Neural progenitor cell (in vitro differentiated cells): ENCODE data around the gene PODN. TPM values are rescaled to one million over a fixed set of nuclear protein-coding genes. Genes with fewer than 3 reads are reported as not detected.

Source experiments
- DNase-seq: peaks from one replicate; pipeline ENCODE4 v3.0.0-alpha.2; 2016; ENCODE audit warnings: low spot score
- H2AFZ ChIP-seq: fragments of 200-600 bp; sonication (generic); replicated peaks from 2 replicates; pipeline ENCODE4 v1.6.1; 2016; ENCODE audit warnings: antibody characterized with exemption
- H3F3A ChIP-seq: fragments of 200-600 bp; sonication (generic); 2 replicates; pipeline ENCODE4 v1.6.1; 2016; ENCODE audit warnings: antibody characterized with exemption, low read depth
- H3K27ac ChIP-seq: fragments of 200-600 bp; sonication (generic); 2 replicates; pipeline ENCODE4 v1.5.1; 2016; ENCODE audit warnings: mild to moderate bottlenecking
- H3K27me3 ChIP-seq: fragments of 200-600 bp; sonication (generic); 2 replicates; pipeline ENCODE4 v1.6.1; 2016; ENCODE audit warnings: mild to moderate bottlenecking, moderate library complexity
- H3K36me3 ChIP-seq: fragments of 200-600 bp; sonication (generic); 2 replicates; pipeline ENCODE4 v1.5.1; 2016
- H3K4me1 ChIP-seq: fragments of 200-600 bp; sonication (generic); 2 replicates; pipeline ENCODE4 v1.6.1; 2016; ENCODE audit warnings: mixed run types
- H3K4me2 ChIP-seq: fragments of 200-600 bp; sonication (generic); 2 replicates; pipeline ENCODE4 v1.6.1; 2016
- H3K4me3 ChIP-seq: fragments of 200-600 bp; sonication (generic); 2 replicates; pipeline ENCODE4 v1.5.1; 2016
- H3K79me2 ChIP-seq: fragments of 200-600 bp; sonication (generic); 2 replicates; pipeline ENCODE4 v1.6.1; 2016; ENCODE audit warnings: low read depth
- H3K9ac ChIP-seq: fragments of 200-600 bp; sonication (generic); 2 replicates; pipeline ENCODE4 v1.6.1; 2016
- H3K9me3 ChIP-seq: fragments of 200-600 bp; sonication (generic); 2 replicates; pipeline ENCODE4 v1.5.1; 2016; ENCODE audit warnings: low read depth
- H4K20me1 ChIP-seq: fragments of 200-600 bp; sonication (generic); 2 replicates; pipeline ENCODE4 v1.6.1; 2016; ENCODE audit warnings: low read depth
- H3K27ac Mint-ChIP-seq: 3 replicates; pipeline ENCODE4 v1.8.0; 2021; ENCODE audit warnings: mixed read lengths
- H3K27me3 Mint-ChIP-seq: 2 replicates; pipeline ENCODE4 v1.8.0; 2022; ENCODE audit warnings: low read depth, mild to moderate bottlenecking, inconsistent platforms, moderate library complexity, mixed read lengths; ENCODE audit not compliant: insufficient read depth
- H3K36me3 Mint-ChIP-seq: 3 replicates; pipeline ENCODE4 v1.8.0; 2021; ENCODE audit warnings: mixed read lengths
- H3K4me1 Mint-ChIP-seq: 3 replicates; pipeline ENCODE4 v1.8.0; 2021; ENCODE audit warnings: mixed read lengths
- H3K4me3 Mint-ChIP-seq: 3 replicates; pipeline ENCODE4 v1.8.0; 2021; ENCODE audit warnings: mild to moderate bottlenecking, moderate library complexity, mixed read lengths
- H3K9me3 Mint-ChIP-seq: 3 replicates; pipeline ENCODE4 v1.8.0; 2020; ENCODE audit warnings: mixed read lengths
- EZH2 ChIP-seq: fragments of 200-600 bp; sonication (generic); IDR thresholded peaks from 2 replicates; pipeline ENCODE4 v1.6.1; 2017; ENCODE audit warnings: antibody characterized with exemption, mild to moderate bottlenecking, moderate library complexity
- EZH2phosphoT487 ChIP-seq: fragments of 200-600 bp; sonication (generic); IDR thresholded peaks from 2 replicates; pipeline ENCODE4 v1.6.1; 2017; ENCODE audit warnings: antibody characterized with exemption
- total RNA-seq: library from RNA; depleted of rRNA; stranded (reverse); fragments of >200 nt; gene quantifications from 2 replicates; pipeline ENCODE4 v1.2.3, GENCODE V29; 2015; ENCODE audit warnings: low replicate concordance
- TF ChIP-seq, protein P1 (sequence below): fragments of 200-600 bp; sonication (generic); IDR thresholded peaks from 2 replicates; pipeline ENCODE4 v1.5.1; 2017; ENCODE audit warnings: antibody characterized with exemption, mild to moderate bottlenecking

Gene PODN
- total RNA-seq, 1 donor from 2014 or later: not detected

DNA sequence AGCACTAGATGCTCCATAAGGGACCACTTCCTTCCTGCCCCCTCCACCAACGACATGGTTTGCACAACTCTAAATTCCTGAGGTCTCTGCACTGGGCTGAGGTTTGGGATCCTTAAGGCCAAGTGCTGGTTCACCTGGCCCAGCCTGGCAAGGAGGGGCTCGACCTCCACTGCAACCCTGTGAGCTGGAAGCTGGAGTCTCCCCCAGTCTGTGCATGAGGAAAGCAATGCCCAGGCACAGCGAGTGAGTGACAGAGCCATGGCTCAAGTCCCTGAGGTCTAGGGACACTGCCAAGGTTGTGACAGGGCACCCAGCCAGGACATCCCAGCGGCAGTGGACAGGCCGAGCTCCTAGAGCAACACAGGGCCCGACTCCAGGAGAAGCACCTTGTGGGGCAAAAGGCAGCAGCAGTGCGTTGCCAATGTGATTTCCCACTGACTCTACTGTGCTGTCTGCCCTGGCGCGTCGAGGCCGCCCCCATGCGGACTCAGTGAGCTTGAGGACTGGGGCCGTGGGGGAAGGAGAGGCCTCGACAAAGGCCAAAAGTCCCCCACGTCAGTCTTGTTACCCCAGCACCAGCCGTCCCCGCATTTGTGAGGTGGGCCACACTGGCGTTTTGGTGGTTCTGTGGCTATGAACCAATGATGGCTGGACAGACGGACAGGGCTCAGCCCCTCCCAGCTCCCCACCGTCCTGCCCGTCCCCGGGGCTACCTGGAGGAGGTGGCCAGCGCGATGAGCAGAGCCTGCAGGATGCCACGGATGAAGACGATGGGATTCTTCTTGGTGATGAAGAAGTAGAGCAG is 30.0 kb downstream of the PODN start:
- Histone ChIP-seq H3K9ac (no peak overlapping the region), H3K36me3 (no peaks in the 10 kb centered on the region), H3K27me3 (no peaks in the 10 kb centered on the region), H3K4me1 (peaks cover 9% of the 10 kb centered on the region), H3K4me3 (no peak overlapping the region), H3F3A (peaks cover 7% of the 10 kb centered on the region), H3K9me3 (no peaks in the 10 kb centered on the region), H3K4me2 (no peak overlapping the region), H3K27ac (no peak overlapping the region), H3K79me2 (no peaks in the 10 kb centered on the region), H4K20me1 (no peaks in the 10 kb centered on the region), H2AFZ (no peak overlapping the region)
- Mint-ChIP-seq H3K4me1 (peaks cover 5% of the 10 kb centered on the region), H3K36me3 (no peaks in the 10 kb centered on the region), H3K27me3 (peaks cover 7% of the 10 kb centered on the region), H3K27ac (no peak overlapping the region), H3K9me3 (no peaks in the 10 kb centered on the region), H3K4me3 (no peak overlapping the region)
- TF ChIP-seq EZH2: no peak
- TF ChIP-seq EZH2phosphoT487: no peak
- TF ChIP-seq, protein P1, sequence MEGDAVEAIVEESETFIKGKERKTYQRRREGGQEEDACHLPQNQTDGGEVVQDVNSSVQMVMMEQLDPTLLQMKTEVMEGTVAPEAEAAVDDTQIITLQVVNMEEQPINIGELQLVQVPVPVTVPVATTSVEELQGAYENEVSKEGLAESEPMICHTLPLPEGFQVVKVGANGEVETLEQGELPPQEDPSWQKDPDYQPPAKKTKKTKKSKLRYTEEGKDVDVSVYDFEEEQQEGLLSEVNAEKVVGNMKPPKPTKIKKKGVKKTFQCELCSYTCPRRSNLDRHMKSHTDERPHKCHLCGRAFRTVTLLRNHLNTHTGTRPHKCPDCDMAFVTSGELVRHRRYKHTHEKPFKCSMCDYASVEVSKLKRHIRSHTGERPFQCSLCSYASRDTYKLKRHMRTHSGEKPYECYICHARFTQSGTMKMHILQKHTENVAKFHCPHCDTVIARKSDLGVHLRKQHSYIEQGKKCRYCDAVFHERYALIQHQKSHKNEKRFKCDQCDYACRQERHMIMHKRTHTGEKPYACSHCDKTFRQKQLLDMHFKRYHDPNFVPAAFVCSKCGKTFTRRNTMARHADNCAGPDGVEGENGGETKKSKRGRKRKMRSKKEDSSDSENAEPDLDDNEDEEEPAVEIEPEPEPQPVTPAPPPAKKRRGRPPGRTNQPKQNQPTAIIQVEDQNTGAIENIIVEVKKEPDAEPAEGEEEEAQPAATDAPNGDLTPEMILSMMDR: no peak
- DNase-seq: no peak

DNA sequence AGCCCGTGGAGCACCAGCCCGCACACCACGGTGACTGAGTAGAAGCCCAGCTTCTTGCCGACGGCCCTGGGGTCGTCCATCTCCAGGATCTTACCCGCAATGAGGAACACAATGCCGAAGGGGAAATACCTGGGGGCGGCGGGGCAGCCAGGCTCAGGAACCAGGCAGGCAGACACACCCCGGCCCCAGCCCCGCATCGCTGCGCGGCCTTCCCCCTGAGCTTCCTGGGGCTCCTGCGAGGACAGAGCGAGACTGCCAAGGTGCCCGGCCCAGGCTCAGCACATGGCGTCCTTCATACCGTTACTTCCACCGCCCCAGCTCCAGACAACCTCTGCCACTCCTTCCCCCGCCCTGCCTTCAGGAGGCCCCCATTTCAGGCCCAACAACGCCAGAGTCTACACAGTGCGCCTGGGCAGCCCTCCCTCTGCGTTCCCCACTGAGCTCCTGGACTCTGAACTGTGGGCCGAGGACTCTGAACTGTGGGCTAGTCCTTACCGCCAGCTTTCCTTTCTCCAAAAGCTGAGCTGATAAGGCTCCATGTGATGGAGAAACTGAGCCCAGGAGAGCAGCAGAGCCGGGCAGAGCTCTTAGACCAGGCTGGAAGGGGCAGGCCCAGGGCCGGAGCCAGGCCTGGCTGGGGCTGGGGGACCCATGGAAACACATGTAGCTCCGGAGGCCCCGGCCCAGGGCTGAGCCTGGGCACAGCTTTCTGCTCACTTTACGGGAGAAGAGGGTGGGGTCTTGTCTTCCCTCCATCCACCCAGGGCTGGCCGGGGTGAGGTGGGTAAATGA is 30.8 kb downstream of the PODN start:
- Histone ChIP-seq H3F3A (peaks cover 7% of the 10 kb centered on the region), H3K4me1 (peaks cover 5% of the 10 kb centered on the region), H3K36me3 (no peaks in the 10 kb centered on the region), H3K27me3 (no peaks in the 10 kb centered on the region), H3K9ac (no peak overlapping the region), H3K9me3 (no peaks in the 10 kb centered on the region), H2AFZ (no peak overlapping the region), H3K79me2 (no peaks in the 10 kb centered on the region), H4K20me1 (no peaks in the 10 kb centered on the region), H3K27ac (no peak overlapping the region), H3K4me2 (no peak overlapping the region), H3K4me3 (no peak overlapping the region)
- TF ChIP-seq EZH2phosphoT487 (no peak), EZH2 (no peak)
- TF ChIP-seq, protein P1: no peak
- Mint-ChIP-seq H3K4me1 (peaks cover 3% of the 10 kb centered on the region), H3K36me3 (no peaks in the 10 kb centered on the region), H3K9me3 (no peaks in the 10 kb centered on the region), H3K27ac (no peak overlapping the region), H3K4me3 (no peak overlapping the region), H3K27me3 (peaks cover 7% of the 10 kb centered on the region)
- DNase-seq: no peak

DNA sequence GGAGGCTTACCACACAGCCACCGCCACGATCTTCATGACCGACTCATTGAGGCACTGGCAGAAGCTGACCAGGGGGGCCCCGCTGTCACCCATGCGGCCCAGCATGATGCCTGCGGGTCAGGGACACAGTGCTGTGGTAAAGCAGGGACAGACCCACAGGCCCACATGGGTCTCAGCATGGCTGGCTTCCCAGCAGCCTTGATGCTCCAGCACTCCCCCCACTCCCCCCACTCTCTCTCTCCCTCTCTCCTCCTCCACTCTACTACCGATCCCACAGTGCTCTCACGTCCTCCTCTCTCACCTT is 31.4 kb downstream of the PODN start:
- Histone ChIP-seq H3K4me2 (no peak overlapping the region), H3K4me1 (no peaks in the 10 kb centered on the region), H3F3A (peaks cover 7% of the 10 kb centered on the region), H4K20me1 (no peaks in the 10 kb centered on the region), H3K4me3 (no peak overlapping the region), H3K9ac (no peak overlapping the region), H3K36me3 (no peaks in the 10 kb centered on the region), H2AFZ (no peak overlapping the region), H3K79me2 (no peaks in the 10 kb centered on the region), H3K27ac (no peak overlapping the region), H3K27me3 (no peaks in the 10 kb centered on the region), H3K9me3 (no peaks in the 10 kb centered on the region)
- H3K27ac Mint-ChIP-seq: no peak overlapping the region
- TF ChIP-seq EZH2 (no peak), EZH2phosphoT487 (no peak)
- TF ChIP-seq, protein P1: no peak
- H3K4me3 Mint-ChIP-seq: no peak overlapping the region
- no peak for DNase-seq
- H3K36me3 Mint-ChIP-seq: no peaks in the 10 kb centered on the region
- no peaks in the 10 kb centered on the region for H3K9me3 Mint-ChIP-seq
- H3K27me3 Mint-ChIP-seq: peaks cover 5% of the 10 kb centered on the region
- no peaks in the 10 kb centered on the region for H3K4me1 Mint-ChIP-seq
